Fibroblast of villous mesenchyme (primary cell): ENCODE measurements around the gene DUS3L. TPM values are rescaled to one million over a fixed set of nuclear protein-coding genes. Genes with fewer than 3 reads are reported as not detected.

Source experiments
- DNase-seq: peaks from one replicate; pipeline ENCODE4 v3.0.0-alpha.2; 2010; ENCODE audit warnings: low read depth
- H3K4me3 ChIP-seq: 2 replicates; pipeline ENCODE4 v1.5.1; 2011; ENCODE audit warnings: low read depth, mild to moderate bottlenecking, low read length
- CTCF ChIP-seq: IDR thresholded peaks from 2 replicates; pipeline ENCODE4 v1.5.1; 2012; ENCODE audit warnings: low read depth, mild to moderate bottlenecking, low read length; ENCODE audit not compliant: insufficient read depth
- total RNA-seq: library from RNA; depleted of rRNA; stranded (reverse); fragments of >200 nt; gene quantifications from 2 replicates; pipeline ENCODE4 v1.2.3, GENCODE V29; 2012

The DUS3L gene
- total RNA-seq, 1 donor, result 19.9 TPM

GRCh38 chr19:5820785-5821184 is 29.8 kb upstream of the DUS3L start:
- no peak for TF ChIP-seq CTCF
- no peak for DNase-seq
- no peak overlapping the region for H3K4me3 ChIP-seq

- TF ChIP-seq CTCF, result no peak
- no peak overlapping the region for H3K4me3 ChIP-seq
- no peak for DNase-seq
These were observed 27.6 kb upstream of the DUS3L start for GRCh38 chr19:5818594-5818993.

GRCh38 chr19:5817218-5817617 is 26.3 kb upstream of the DUS3L start:
- H3K4me3 ChIP-seq, result no peak overlapping the region
- DNase-seq, result no peak
- TF ChIP-seq CTCF, result no peak

- TF ChIP-seq CTCF, result no peak
- DNase-seq, result no peak
- no peak overlapping the region for H3K4me3 ChIP-seq
These were observed 23.9 kb upstream of the DUS3L start for GRCh38 chr19:5814852-5815246.

- H3K4me3 ChIP-seq, result no peak overlapping the region
- DNase-seq, result no peak
- TF ChIP-seq CTCF, result no peak
These were observed 23.3 kb upstream of the DUS3L start for GRCh38 chr19:5814123-5814851.

GRCh38 chr19:5811117-5811516 is 20.2 kb upstream of the DUS3L start:
- no peak for TF ChIP-seq CTCF

GRCh38 chr19:5809469-5809868 is 18.5 kb upstream of the DUS3L start:
- DNase-seq, result no peak

More at GRCh38 chr19:5811117-5811516, 20.2 kb upstream of the DUS3L start:
- no peak for DNase-seq
- H3K4me3 ChIP-seq, result no peak overlapping the region

More at GRCh38 chr19:5809469-5809868, 18.5 kb upstream of the DUS3L start:
- H3K4me3 ChIP-seq, result no peak overlapping the region
- no peak for TF ChIP-seq CTCF
